Stromal cell of bone marrow (primary cell): Measurements from ENCODE around the gene RPGRIP1.
"Not testable (repeated sequence)": the region's sequence is repeated elsewhere in the genome, so short reads cannot be mapped to it uniquely, and the experiment has no call there.

Source experiments
- DNase-seq: peaks from one replicate; pipeline ENCODE4 v3.0.0-alpha.2; 2012; ENCODE audit warnings: low read depth

RPGRIP1 gene

DNA sequence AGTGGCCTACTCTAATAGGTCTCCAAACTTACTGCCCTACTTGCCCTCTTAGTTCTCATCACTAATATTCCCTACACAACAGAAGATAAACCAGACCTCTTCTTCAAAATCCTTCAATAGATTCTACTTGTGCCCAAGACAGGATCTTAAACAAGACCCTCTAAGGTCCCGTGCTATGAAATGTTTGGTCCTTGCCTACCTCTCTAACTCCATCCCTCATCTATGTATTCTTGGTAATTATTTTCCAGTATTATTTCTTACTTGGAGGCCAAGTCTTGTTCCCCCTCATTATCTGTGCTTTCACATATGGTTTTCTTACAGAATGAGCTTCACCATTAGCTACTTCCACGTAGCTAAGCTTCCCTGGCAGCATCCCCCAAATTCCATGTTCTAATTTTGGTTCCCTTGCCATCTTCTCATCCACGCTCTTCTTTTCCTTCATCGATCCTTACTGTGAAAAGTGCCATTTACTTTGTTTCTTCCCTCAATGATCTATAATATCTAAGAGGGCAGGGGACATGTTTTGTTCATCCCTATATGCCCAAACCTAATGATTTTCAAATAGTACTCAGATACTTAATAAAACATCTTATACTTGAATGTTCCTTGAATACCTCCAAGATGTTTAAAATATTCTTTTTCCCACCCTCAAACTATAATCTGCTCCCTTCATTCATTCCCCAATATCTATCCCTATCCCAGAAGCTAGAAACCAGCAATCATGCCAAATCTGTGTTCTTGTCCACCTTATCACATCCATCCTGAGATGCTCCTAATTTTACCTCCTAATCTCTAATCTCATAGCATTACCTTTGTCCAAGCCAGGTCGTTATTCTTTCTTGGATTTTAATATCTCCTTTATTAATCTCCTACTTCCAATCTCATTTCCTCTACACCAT is 20.7 kb upstream of the RPGRIP1 start:
- no peak for DNase-seq

DNA sequence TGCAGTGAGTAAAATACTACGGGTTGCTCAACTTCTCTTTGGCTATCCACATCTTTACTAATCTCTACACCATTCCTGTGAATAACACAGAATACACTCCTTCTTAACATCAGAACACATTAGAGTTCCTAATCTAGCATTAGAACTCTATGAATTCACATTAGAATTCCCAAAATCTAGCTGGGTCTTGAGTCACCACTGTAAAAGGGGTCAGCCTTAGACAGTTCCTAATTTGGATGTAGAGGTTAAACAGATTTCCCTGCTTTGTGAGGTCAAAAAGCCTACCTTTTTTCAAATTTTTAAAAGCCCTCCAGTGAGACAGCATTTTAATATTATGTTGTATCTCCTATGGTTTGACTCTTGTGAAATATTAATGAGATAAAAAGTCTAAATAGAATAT is 18.1 kb upstream of the RPGRIP1 start:
- no peak for DNase-seq

GRCh38 chr14:21262410-21262809 is 17.5 kb upstream of the RPGRIP1 start:
- DNase-seq, result no peak

GRCh38 chr14:21263284-21264024 is 16.4 kb upstream of the RPGRIP1 start:
- DNase-seq, result peak; percentile 38

GRCh38 chr14:21264025-21264801 is 15.7 kb upstream of the RPGRIP1 start:
- DNase-seq, result peak; percentile 77

DNA sequence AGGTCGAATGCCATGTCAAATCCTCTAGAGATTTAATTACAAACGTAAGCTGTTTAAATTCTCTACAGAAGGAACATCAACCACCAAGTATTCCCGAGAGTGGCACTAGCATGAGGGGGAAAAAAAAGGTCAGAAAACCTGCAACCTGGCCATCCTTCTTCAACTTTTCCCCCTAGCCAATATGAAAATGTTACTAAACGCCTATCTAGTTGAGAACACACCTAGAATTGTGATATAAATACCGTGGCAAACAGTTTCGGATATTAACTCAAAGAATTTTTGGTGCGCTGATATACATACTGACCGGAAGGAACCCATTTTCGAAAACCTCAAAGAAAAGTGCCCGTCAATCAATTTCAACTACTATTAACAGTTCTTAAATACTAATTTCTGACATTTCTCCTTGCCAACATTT is 12.4 kb upstream of the RPGRIP1 start:
- no peak for DNase-seq

DNA sequence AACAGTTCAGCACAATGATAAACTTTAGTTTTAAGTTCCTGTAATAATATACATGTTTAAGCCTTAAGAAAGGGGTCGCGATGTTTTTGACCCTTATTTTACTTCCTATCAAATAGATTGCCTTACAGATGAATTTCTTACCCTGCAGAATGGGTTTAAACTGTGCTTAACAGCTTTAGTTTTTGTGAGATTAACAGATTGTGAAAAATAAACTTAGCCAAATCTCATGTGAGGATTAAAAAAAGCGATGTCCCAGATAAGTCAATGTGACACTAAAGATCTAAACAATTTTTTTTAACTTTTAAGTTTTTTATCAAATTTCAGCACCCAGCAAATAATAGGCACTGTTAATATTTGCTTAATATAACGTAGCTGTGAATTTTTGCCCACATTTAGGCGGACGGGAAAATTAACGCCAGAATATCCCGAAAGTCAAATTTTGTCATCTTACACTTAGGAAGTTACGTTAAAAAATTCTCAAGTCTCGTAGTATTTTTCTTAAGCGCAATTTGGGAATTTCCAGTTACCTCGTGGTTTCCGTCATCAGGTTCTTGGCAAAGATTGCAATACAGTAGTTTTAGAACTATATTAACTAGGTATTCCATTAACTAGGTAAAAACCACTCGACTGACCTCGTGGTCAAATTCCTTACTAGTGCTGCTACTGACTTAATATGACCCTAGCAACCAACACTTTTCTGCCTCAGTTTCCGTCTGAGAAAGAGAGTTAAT is 11.8 kb upstream of the RPGRIP1 start:
- no peak for DNase-seq

DNA sequence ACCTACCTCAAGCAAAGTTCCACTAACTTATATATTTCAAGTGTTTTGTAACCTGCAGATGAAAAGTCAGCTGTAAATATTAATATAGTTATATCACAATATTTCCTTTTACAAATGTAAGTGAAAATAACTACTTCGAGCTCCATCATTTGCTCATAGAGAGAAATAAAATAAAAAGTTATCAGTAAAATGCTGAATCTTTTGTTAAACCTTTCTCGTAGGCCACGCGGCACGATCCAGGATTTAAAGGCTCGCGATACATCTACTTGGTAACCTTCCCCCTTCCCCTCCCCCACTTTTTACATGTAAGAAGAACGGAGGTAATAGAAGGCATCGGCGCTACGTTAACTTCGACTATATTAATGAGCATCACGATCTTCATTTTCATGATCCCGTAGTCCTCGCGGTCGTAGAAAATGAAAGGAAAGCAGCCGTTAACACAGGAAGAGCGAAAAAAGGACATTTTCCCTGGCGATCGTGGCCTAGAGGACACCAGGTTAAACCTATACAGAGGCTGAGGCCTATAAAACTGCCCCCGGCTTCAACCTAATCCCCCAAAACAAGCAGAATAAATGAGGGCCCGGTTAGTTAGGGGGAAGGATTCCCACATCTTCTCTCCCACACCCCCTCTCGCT is 11.1 kb upstream of the RPGRIP1 start:
- DNase-seq, result no peak

DNA sequence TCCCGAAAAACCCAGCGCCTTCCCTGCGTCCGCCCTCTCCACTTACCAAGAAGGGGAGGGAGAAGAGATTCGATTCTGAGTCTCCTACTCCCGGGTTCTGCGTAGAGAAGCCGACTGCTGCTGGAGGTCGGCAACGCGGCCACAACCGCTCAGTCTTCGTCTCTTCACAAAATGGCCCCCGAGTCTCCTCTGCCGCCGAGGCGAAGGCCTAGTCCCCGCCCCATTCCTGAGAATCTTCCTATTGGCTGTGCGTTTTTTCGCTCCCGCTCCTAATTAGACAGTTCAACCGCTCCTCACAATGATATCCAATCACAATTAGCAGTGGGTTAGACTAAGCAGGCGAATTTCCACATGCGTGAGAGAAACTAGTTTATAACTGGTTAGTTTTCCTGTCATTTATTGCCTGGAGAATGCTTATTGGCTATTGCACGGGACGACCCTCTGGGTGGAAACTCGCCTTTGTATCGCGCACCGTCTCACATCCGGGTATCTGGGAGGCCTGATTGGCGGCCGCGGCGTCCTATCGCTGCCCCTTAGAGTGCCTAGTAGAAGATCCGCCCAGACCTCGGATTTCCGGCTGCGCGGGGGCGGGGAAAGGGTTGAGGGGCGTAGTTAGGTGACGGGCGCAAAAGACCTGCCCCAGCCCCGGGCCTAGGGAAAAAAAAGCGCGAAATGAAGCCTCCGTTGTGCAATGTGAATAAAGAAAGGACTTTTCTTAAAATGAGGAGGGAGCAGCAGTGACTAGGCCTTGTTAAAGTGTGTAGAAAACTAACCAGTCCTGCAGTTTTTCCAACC is 10.4 kb upstream of the RPGRIP1 start, which contains the start of gene HNRNPC:
Gene HNRNPC, minus strand, starts transcription at position 191 of the 795 bp plus-strand sequence. CDS start 35,249 bp downstream, outside the sequence.
- peak; percentile 100 for DNase-seq

DNA sequence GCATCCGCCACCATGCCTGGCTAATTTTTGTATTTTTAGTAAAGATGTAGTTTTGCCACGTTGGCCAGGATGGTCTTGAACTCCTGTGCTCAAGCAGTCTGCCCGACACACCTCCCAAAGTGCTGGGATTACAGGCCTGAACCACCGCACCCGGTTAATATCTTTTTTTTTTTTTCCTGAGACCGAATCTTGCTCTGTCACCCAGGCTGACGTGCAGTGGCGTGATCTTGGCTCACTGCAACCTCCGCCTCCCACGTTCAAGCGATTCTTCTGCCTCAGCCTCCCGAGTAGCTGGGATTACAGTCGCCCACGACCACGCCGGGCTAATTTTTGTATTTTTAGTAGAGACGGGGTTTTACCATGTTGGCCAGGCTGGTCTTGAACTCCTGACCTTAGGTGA is 7.2 kb upstream of the RPGRIP1 start:
- not testable (repeated sequence) for DNase-seq

DNA sequence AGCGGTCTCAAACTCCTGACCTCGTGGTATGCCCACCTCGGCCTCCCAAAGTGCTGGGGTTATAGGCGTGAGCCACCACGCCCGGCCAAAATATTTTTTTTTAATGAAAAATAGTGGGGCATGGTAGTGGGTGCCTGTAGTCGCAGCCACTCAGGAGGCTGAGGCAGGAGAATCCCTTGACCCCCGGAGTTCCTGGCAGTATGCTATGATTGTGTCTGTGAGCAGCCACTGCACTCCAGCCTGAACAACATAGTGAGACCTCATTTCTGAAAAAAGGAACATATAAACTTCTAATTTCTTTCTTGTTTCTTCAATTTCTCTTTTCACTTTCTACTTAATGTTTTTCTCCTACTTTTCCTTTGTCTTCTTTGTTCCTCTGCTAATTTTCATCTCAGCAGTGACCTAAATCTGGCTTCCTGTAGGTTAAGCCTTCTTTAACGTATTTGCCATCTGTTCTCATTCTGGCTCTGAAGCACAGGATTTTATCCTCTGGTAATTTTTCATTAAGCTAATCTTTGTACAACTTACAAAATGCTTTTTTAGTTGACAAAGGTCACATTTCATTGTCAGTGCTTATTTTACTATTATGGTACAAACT is 4.5 kb upstream of the RPGRIP1 start:
- no peak for DNase-seq

DNA sequence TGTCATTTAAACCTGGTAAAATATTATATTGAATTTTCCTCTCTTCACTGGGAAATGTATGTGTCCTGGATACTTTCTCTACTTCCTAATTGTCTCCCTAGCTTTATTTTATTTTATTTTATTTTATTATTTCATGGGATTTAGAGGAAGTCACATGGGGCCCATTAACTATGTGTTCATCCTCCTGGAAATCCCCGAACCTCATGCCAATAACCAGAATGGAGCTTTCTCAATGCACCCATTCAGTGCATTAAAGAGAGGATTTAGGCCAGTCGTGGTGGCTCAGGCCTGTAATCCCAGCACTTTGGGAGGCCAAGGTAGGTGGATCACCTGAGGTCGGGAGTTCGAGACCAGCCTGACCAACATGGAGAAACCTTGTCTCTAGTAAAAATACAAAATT is 1.3 kb upstream of the RPGRIP1 start:
- no peak for DNase-seq

GRCh38 chr14:21281917-21282316 is 2.0 kb downstream of the RPGRIP1 start:
- not testable (repeated sequence) for DNase-seq

DNA sequence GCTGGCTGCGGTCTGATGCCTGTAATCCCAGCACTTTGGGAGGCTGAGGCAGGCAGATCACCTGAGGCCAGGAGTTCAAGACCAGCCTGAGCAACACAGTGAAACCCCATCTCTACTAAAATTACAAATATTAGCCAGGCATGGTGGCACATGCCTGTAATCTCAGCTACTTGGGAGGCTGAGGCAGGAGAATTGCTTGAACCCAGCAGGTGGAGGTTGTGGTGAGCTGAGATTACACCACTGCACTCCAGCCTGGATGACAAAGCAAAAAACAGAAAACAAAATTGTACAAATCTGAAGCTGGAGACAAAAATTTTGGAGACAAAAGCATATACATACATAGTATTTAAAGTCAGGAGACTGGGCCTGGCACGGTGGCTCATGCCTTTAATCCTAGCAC is 6.6 kb downstream of the RPGRIP1 start:
- DNase-seq, result not testable (repeated sequence)

GRCh38 chr14:21287168-21287567 is 7.3 kb downstream of the RPGRIP1 start:
- DNase-seq, result no peak

GRCh38 chr14:21294026-21294425 is 14.1 kb downstream of the RPGRIP1 start:
- not testable (repeated sequence) for DNase-seq

- DNase-seq, result no peak
Observed at GRCh38 chr14:21298358-21298757, 18.5 kb downstream of the RPGRIP1 start.

GRCh38 chr14:21299562-21300130 is 19.8 kb downstream of the RPGRIP1 start:
- no peak for DNase-seq

DNA sequence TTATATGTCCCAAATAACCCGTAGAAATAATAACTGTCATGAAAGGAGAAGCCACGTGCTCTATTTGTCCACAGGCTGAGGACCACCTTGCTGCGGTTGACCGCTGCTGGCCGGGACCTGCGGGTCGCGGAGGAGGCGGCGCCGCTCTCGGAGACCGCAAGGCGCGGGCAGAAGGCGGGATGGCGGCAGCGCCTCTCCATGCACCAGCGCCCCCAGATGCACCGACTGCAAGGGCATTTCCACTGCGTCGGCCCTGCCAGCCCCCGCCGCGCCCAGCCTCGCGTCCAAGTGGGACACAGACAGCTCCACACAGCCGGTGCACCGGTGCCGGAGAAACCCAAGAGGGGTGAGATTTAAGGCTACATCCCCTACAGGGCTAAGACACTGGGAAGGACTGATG is 21.0 kb downstream of the RPGRIP1 start:
- DNase-seq, result no peak
